Gastrocnemius medialis (tissue), 4 donors: ENCODE results near the gene CNST. TPM values are rescaled to one million over a fixed set of nuclear protein-coding genes. Genes with fewer than 3 reads are reported as not detected.

Source experiments
- ATAC-seq, 2 donors: fragments of 150-250 bp; one replicate each; pipeline ENCODE4 v1.9.1; 2016
- DNase-seq, 2 donors: peaks; one replicate each; pipeline ENCODE4 v3.0.0-alpha.2; 2019
- H3K27ac ChIP-seq, 4 donors: fragments of 200-600 bp; sonication (generic); 1 replicate in 1 of 4; 2 replicates in 3 of 4; pipeline ENCODE4 v1.5.1; 2016 to 2018; ENCODE audit warnings: mild to moderate bottlenecking in 2 of 4, moderate library complexity in 1 of 4
- H3K27me3 ChIP-seq, 3 donors: fragments of 200-600 bp; sonication (generic) in 2 of 3; 1 replicate in 1 of 3; 2 replicates in 2 of 3; pipeline versions ENCODE4 v1.5.1 to v1.6.0; 2016 to 2019; ENCODE audit warnings: mild to moderate bottlenecking in 1 of 3, moderate library complexity in 1 of 3
- H3K36me3 ChIP-seq, 2 donors: fragments of 200-600 bp; sonication (generic) in 1 of 2; one replicate each; pipeline ENCODE4 v1.5.1; 2017 to 2018
- H3K4me1 ChIP-seq, 2 donors: fragments of 200-600 bp; sonication (generic) in 1 of 2; one replicate each; pipeline ENCODE4 v1.5.1; 2016 to 2017; ENCODE audit warnings: mild to moderate bottlenecking in 2 of 2
- H3K4me3 ChIP-seq, 4 donors: fragments of 200-600 bp; sonication (generic) in 3 of 4; 1 replicate in 1 of 4; 2 replicates in 3 of 4; pipeline ENCODE4 v1.5.1; 2016 to 2019; ENCODE audit warnings: mild to moderate bottlenecking in 2 of 4
- H3K9me3 ChIP-seq, 3 donors: fragments of 200-600 bp; sonication (generic) in 2 of 3; 1 replicate in 1 of 3; 2 replicates in 2 of 3; pipeline ENCODE4 v1.5.1; 2016 to 2019
- POLR2A ChIP-seq, 2 donors: fragments of 450-650 bp; IDR thresholded peaks; one replicate each; pipeline ENCODE4 v1.6.1; 2017; ENCODE audit warnings: antibody characterized with exemption in 2 of 2, mild to moderate bottlenecking in 2 of 2, moderate library complexity in 2 of 2
- in situ Hi-C, 4 donors: fragments of 200-750 bp; cut with MboI; loops; one replicate each; pipeline versions ENCODE4 v1.15.0 to v1.8.0; 2017; ENCODE audit warnings: low sequenced_read_pairs in 4 of 4
- intact Hi-C: fragments of 100-400 bp; cut with DNase I; formaldehyde crosslinking; loops from one replicate; pipeline ENCODE4 v1.15.1; 2023; ENCODE audit warnings: low total_unique reads
- total RNA-seq, 4 donors: library from RNA; depleted of rRNA; stranded (reverse); fragments of >200 nt; gene quantifications; one replicate each; pipeline versions ENCODE4 v1.1.0 to v1.2.3, GENCODE V29; 2016
- TF ChIP-seq, protein P1 (sequence below), 5 experiments: fragments of 450-650 bp in 3 of 5; fragments of 200-600 bp in 2 of 5; sonication (generic) in 2 of 5; IDR thresholded peaks in 4 of 5; conservative IDR thresholded peaks in 1 of 5; 1 replicate in 4 of 5; 2 replicates in 1 of 5; pipeline ENCODE4 v1.5.1; 2016 to 2019; ENCODE audit warnings: antibody characterized with exemption in 5 of 5, mild to moderate bottlenecking in 3 of 5, moderate library complexity in 3 of 5

The CNST gene
- total RNA-seq, 4 donors from 2014 or later = 62.7 to 105 (median 81.5) TPM

DNA sequence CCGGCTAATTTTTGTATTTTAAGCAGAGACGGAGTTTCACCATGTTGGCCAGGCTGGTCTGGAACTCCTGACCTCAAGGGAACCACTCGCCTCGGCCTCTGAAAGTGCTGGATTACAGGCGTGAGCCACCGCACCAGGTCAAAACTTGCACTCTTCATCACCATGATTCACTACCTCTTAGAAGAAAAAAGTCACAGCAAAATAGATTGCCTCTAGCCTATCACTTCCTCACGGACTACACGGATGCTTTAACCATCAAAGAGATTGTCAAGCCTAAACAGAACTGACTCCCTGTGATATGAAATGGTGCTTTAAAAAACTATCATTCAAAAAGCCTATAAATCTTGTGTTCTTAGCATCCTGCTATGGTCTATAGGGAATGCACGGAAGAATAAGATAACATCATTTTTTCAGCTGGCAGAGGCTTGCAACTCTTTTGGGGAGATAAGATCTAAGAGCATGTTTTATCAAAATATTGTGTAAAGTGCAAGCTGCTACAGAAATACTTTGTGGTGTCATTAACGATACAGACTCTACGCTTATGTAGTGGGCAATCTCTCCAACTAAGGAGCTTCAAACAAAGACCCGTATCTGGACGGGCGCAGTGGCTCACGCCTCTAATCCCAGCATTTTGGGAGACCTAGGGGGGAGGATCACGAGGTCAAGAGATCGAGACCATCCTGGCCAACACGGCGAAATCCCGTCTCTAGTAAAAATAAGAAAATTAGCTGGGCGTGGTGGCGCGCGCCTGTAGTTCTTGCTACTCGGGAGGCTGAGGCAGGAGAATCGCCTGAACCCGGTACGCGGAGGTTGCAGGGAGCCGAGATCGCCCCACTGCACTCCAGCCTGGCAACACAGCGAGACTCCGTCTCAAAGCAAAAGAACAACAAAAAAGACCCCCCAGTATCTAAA, 1.2 kb upstream of the CNST start:
- intact Hi-C loops (loop anchor here (5.0 to 10.0 kb wide), 6 partner anchors 77 to 1730 kb away; partner anchors contain the start of genes AHCTF1, COX20 and ZNF669), in situ Hi-C loops (loop anchor here in 1 of 4 donors (10.0 kb wide), 1 partner anchor 130 kb away; no protein-coding TSS in a partner anchor)
- no peak for ATAC-seq
- TF ChIP-seq, protein P1, sequence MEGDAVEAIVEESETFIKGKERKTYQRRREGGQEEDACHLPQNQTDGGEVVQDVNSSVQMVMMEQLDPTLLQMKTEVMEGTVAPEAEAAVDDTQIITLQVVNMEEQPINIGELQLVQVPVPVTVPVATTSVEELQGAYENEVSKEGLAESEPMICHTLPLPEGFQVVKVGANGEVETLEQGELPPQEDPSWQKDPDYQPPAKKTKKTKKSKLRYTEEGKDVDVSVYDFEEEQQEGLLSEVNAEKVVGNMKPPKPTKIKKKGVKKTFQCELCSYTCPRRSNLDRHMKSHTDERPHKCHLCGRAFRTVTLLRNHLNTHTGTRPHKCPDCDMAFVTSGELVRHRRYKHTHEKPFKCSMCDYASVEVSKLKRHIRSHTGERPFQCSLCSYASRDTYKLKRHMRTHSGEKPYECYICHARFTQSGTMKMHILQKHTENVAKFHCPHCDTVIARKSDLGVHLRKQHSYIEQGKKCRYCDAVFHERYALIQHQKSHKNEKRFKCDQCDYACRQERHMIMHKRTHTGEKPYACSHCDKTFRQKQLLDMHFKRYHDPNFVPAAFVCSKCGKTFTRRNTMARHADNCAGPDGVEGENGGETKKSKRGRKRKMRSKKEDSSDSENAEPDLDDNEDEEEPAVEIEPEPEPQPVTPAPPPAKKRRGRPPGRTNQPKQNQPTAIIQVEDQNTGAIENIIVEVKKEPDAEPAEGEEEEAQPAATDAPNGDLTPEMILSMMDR (IDR thresholded peaks at IDR 0.05 in 4 of 5, conservative IDR thresholded peaks at IDR 0.05 in 1 of 5) = no peak
- no peak for TF ChIP-seq POLR2A (IDR thresholded peaks at IDR 0.05)
- peak overlapping the region; percentile 90 to 99 (median 96) for H3K27ac ChIP-seq
- H3K27me3 ChIP-seq = no peaks in the 10 kb centered on the region
- peaks cover 34 to 45% of the 10 kb centered on the region in 2 donors for H3K4me1 ChIP-seq
- no peaks in the 10 kb centered on the region for H3K9me3 ChIP-seq
- peak overlapping the region; percentile 88 to 100 (median 95) for H3K4me3 ChIP-seq
- H3K36me3 ChIP-seq = peaks cover 0 to 26% of the 10 kb centered on the region in 2 donors
- DNase-seq = no peak

DNA sequence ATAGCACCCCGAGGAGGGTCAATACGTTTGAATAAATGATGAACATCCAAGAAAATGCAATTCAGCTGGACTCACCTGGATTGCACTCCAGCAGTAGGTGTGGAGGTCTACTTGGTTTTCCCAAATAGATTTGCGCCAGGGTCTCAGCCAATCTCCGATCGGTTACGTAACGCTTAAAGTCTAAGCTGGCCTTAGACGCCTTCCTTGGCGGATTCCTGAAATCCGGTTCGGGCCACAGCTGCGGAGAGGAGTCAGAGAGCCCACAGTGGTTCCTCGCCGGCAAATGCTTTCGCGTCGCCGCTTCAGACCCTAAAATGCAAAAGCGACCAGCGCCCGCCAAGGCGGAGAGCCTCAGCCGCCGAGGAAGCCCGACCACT, 517 bp upstream of the CNST start:
- in situ Hi-C loops = loop anchor here in 1 of 4 donors (10.0 kb wide), 1 partner anchor 129 kb away; no protein-coding TSS in a partner anchor
- peaks cover 0 to 19% of the 10 kb centered on the region in 2 donors for H3K36me3 ChIP-seq
- DNase-seq (no peak), ATAC-seq (peak in 1 of 2 donors; percentile 3)
- intact Hi-C loops = loop anchor here (1.0 to 10.0 kb wide), 8 partner anchors 43 to 1731 kb away; partner anchors contain the start of genes AHCTF1, COX20 and ZNF669
- peaks cover 41 to 51% of the 10 kb centered on the region in 2 donors for H3K4me1 ChIP-seq
- H3K9me3 ChIP-seq = no peaks in the 10 kb centered on the region
- TF ChIP-seq POLR2A (IDR thresholded peaks at IDR 0.05) = no peak
- TF ChIP-seq, protein P1 (IDR thresholded peaks at IDR 0.05 in 4 of 5, conservative IDR thresholded peaks at IDR 0.05 in 1 of 5) = no peak
- H3K4me3 ChIP-seq = peak overlapping the region; percentile 88 to 100 (median 95)
- H3K27ac ChIP-seq = peak overlapping the region; percentile 90 to 99 (median 96)
- H3K27me3 ChIP-seq = no peaks in the 10 kb centered on the region

DNA sequence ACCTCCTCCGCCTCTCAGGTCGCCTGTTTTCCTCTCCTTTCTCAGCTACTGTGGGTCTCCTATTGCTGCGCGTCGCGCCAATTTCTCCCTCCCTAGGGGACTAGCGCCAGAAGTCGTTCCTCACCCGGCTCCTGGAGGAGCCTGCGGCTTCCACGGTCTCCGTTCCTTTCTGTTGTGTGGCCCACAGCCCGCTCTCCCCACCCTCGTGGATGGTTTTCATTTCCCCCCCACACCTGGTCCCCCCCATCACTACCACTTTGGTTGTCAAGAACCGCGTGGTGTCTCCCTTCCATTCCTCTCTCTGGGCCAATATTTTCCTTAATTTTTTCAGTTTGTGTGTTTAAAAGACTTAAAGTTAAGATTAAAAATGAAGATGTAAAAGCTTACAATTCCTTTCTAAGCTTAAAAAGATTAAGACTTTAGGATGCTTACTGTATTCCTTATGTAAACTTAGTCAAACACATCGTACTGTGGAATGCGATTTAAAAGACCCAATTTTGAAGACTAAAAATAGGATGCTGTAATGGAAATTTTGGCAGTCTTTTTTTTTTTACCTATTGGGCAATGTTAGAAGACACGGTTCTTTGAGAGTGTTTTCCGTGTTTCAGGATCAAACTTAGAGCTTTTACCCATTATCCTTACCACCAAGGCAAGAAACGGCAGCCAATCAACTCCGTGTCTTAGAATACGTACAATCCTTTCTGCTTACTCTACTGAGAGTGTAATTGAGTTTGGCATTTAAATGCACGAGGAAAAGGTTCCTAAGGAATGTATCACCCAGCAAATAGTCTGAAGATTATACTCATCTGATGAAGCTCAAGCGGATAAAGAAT, 773 bp downstream of the CNST start:
- Histone ChIP-seq H3K27ac (peak overlapping the region; percentile 90 to 99 (median 96)), H3K27me3 (no peaks in the 10 kb centered on the region), H3K4me3 (peak overlapping the region; percentile 84 to 100 (median 95)), H3K36me3 (peaks cover 0 to 19% of the 10 kb centered on the region in 2 donors), H3K4me1 (peaks cover 54 to 64% of the 10 kb centered on the region in 2 donors), H3K9me3 (no peaks in the 10 kb centered on the region)
- DNase-seq (peak; percentile 45 to 67), ATAC-seq (peak; percentile 55 to 61)
- TF ChIP-seq, protein P1 (IDR thresholded peaks at IDR 0.05 in 4 of 5, conservative IDR thresholded peaks at IDR 0.05 in 1 of 5) = no peak
- no peak for TF ChIP-seq POLR2A (IDR thresholded peaks at IDR 0.05)
- intact Hi-C loops = loop anchor here (1.0 to 10.0 kb wide), 8 partner anchors 42 to 1732 kb away; partner anchors contain the start of genes AHCTF1, COX20 and ZNF669
- in situ Hi-C loops = loop anchor here in 1 of 4 donors (10.0 kb wide), 1 partner anchor 128 kb away; no protein-coding TSS in a partner anchor

DNA sequence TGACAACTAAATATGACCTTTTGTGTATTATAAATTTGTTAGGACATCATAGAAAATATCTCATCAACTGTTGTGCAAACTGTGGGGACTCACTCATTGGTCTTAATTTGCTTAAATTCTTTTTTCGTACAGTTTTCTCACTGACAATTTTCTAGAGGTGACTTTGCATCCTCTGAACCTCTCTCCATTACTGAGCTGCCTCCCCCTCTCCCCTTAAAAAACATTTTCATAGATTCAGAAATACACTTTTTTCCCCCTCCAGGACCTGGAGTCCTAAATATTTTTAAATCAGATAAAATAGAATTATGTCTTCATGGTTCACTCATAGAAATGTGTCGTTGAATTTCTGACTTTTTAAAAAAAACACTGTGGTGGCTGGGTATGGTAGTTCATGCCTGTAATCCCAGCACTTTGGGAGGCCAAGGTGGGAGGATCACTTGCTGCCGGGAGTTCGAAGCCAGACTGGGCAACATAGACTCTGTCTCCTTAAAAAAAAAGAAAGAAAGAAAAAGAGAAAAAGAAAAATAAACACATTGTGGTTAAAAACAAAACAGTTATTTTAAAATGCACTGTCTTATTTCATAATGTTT, 1.5 kb downstream of the CNST start:
- H3K36me3 ChIP-seq = peaks cover 0 to 18% of the 10 kb centered on the region in 2 donors
- no peak for TF ChIP-seq POLR2A (IDR thresholded peaks at IDR 0.05)
- TF ChIP-seq, protein P1 (IDR thresholded peaks at IDR 0.05 in 4 of 5, conservative IDR thresholded peaks at IDR 0.05 in 1 of 5) = no peak
- no peak for ATAC-seq
- peaks cover 59 to 69% of the 10 kb centered on the region in 2 donors for H3K4me1 ChIP-seq
- no peaks in the 10 kb centered on the region for H3K9me3 ChIP-seq
- peak overlapping the region; percentile 90 to 99 (median 96) for H3K27ac ChIP-seq
- intact Hi-C loops (loop anchor here (2.0 to 10.0 kb wide), 7 partner anchors 41 to 1733 kb away; partner anchors contain the start of genes AHCTF1, COX20 and ZNF669), in situ Hi-C loops (loop anchor here in 1 of 4 donors (10.0 kb wide), 1 partner anchor 127 kb away; no protein-coding TSS in a partner anchor)
- H3K27me3 ChIP-seq = no peaks in the 10 kb centered on the region
- DNase-seq = no peak
- H3K4me3 ChIP-seq = peak overlapping the region; percentile 84 to 100 (median 95)
